ENCODE results near the gene ATP1A3.

GRCh38 chr19:42003506-42004294 lies 9.7 kb upstream of the ATP1A3 start:
- TF ChIP-seq CTCF (IDR thresholded peaks at IDR 0.05): no peak
- TF ChIP-seq ZFX (IDR thresholded peaks at IDR 0.05; ENCODE audit: borderline replicate concordance): no peak
